K562 (cell line): Measurements from ENCODE around the gene SYNJ2. TPM values are rescaled to one million over a fixed set of nuclear protein-coding genes. Genes with fewer than 3 reads are reported as not detected.

Experiments
- ATAC-seq: fragments of 200-7000 bp; cut with Tn5 transposase; 3 replicates; pipeline ENCODE4 v1.9.1; 2020; ENCODE audit warnings: moderate library complexity
- BruUV-seq: library from RNA; stranded (reverse); fragments of 400-500 nt; replicated peaks from 2 replicates; lab custom pipeline; 2021; lab: Mats Ljungman, UMichigan
- CTCF ChIA-PET: fragments of 300-600 bp; formaldehyde crosslinking; extraction: SDS; loops from one replicate; lab custom pipeline; 2021; ENCODE audit warnings: low intra/inter-chr PET ratio; lab: Yijun Ruan, JAX
- POLR2A ChIA-PET: fragments of 300-600, 350-650 bp; sonication (Branson Sonifier 250); formaldehyde crosslinking; extraction: SDS; loops from one replicate; lab custom pipeline; 2021; ENCODE audit warnings: antibody characterized with exemption, inconsistent platforms; lab: Yijun Ruan, JAX
- DNase-seq, 4 experiments: peaks; one replicate each; pipeline versions ENCODE4 v3.0.0 to v3.0.0-alpha.2; 2011 to 2018; ENCODE audit warnings: low spot score in 3 of 4, mixed read lengths in 3 of 4; ENCODE audit errors: extremely low read depth in 1 of 4
- FAIRE-seq: peaks from 2 replicates; lab custom pipeline; 2011; peaks lifted over from hg19 to GRCh38; lab: Jason Lieb, UNC
- H2AFZ ChIP-seq: 2 replicates; pipeline ENCODE4 v1.6.0; 2011; ENCODE audit warnings: low read depth, low read length, control low read depth, inconsistent platforms
- H3K27ac ChIP-seq: fragments of 200-600 bp; 3 replicates; pipeline ENCODE4 v1.8.0; 2011; ENCODE audit warnings: low read depth, mild to moderate bottlenecking, control low read depth, inconsistent platforms, low read length, moderate library complexity, mixed read lengths; ENCODE audit errors: extremely low read depth
- H3K27me3 ChIP-seq, 2 experiments: fragments of 300-600 bp in 1 of 2; 2 replicates in 1 of 2; 3 replicates in 1 of 2; pipeline versions ENCODE4 v1.6.0 to v1.8.0; 2011; ENCODE audit warnings: inconsistent platforms in 2 of 2, low read length in 2 of 2, mild to moderate bottlenecking in 1 of 2, mixed read lengths in 1 of 2, moderate library complexity in 1 of 2; ENCODE audit not compliant: control insufficient read depth in 2 of 2, insufficient read depth in 2 of 2
- H3K36me3 ChIP-seq: fragments of 300-600 bp; 3 replicates; pipeline ENCODE4 v1.8.0; 2011; ENCODE audit warnings: mild to moderate bottlenecking, low read length, inconsistent platforms; ENCODE audit not compliant: control insufficient read depth, insufficient read depth
- H3K4me1 ChIP-seq, 2 experiments: fragments of 200-600 bp in 1 of 2; replicated peaks in 1 of 2; 2 replicates in 1 of 2; 3 replicates in 1 of 2; pipeline versions ENCODE4 v1.5.1 to v1.8.0; 2011; ENCODE audit warnings: inconsistent platforms in 2 of 2, low read length in 2 of 2, mild to moderate bottlenecking in 1 of 2, mixed read lengths in 1 of 2, moderate library complexity in 1 of 2; ENCODE audit not compliant: control insufficient read depth in 2 of 2, insufficient read depth in 2 of 2
- H3K4me2 ChIP-seq: 2 replicates; pipeline ENCODE4 v1.6.1; 2011; ENCODE audit warnings: low read length, control low read depth, inconsistent platforms, mixed read lengths; ENCODE audit not compliant: insufficient read depth
- H3K4me3 ChIP-seq: fragments of 200-600 bp; sonication (generic), shearing (Covaris generic); 2 replicates; pipeline ENCODE4 v1.5.1; 2016; ENCODE audit warnings: control low read depth, inconsistent platforms
- H3K79me2 ChIP-seq: fragments of 200-600 bp; 3 replicates; pipeline ENCODE4 v1.8.0; 2011; ENCODE audit warnings: low read length, inconsistent platforms; ENCODE audit not compliant: control insufficient read depth, insufficient read depth
- H3K9ac ChIP-seq, 2 experiments: 2 replicates each; pipeline versions ENCODE4 v1.6.0 to v1.6.1; 2011; ENCODE audit warnings: low read depth in 2 of 2, low read length in 2 of 2, control low read depth in 1 of 2, inconsistent platforms in 1 of 2, mild to moderate bottlenecking in 1 of 2, mixed read lengths in 1 of 2; ENCODE audit not compliant: insufficient read depth in 1 of 2
- H3K9me1 ChIP-seq: one replicate; pipeline ENCODE4 v1.6.0; 2011; ENCODE audit warnings: inconsistent platforms, mild to moderate bottlenecking, low read length, moderate library complexity; ENCODE audit not compliant: control insufficient read depth, insufficient read depth
- H3K9me3 ChIP-seq: replicated peaks from 2 replicates; pipeline ENCODE4 v1.5.1; 2011; ENCODE audit warnings: low read depth, low read length, inconsistent platforms; ENCODE audit not compliant: control insufficient read depth, insufficient read depth
- H4K20me1 ChIP-seq: replicated peaks from 2 replicates; pipeline ENCODE4 v1.6.1; 2011; ENCODE audit warnings: low read length, inconsistent platforms, mixed read lengths; ENCODE audit not compliant: control insufficient read depth, insufficient read depth
- CAMTA2 ChIP-seq: fragments of 250-450 bp; sonication (Bioruptor Pico); conservative IDR thresholded peaks from 2 replicates; pipeline ENCODE4 v1.5.1; 2022
- ELF4 ChIP-seq: fragments of 450-650 bp; formaldehyde crosslinking; IDR thresholded peaks from 2 replicates; pipeline ENCODE4 v1.4.0; 2022; ENCODE audit warnings: missing genetic modification characterization
- HDAC2 ChIP-seq: fragments of 450-650 bp; IDR thresholded peaks from 2 replicates; pipeline ENCODE4 v1.6.1; 2016; ENCODE audit warnings: mild to moderate bottlenecking
- KDM1A ChIP-seq, 2 experiments: fragments of 450-650 bp; IDR thresholded peaks; 2 replicates each; pipeline ENCODE4 v1.6.1; 2016; ENCODE audit warnings: mild to moderate bottlenecking in 2 of 2
- MEIS2 ChIP-seq: fragments of 450-650 bp; IDR thresholded peaks from 2 replicates; pipeline ENCODE4 v1.6.1; 2014; ENCODE audit warnings: mild to moderate bottlenecking; ENCODE audit not compliant: partially characterized antibody
- SRF ChIP-seq, 2 experiments: fragments of 250-450, 450-650 bp in 1 of 2; sonication (Bioruptor Pico) in 1 of 2; sonication (generic) in 1 of 2; formaldehyde crosslinking; IDR thresholded peaks; 2 replicates each; pipeline versions ENCODE4 v1.5.0 to v1.5.1; 2020 to 2022; ENCODE audit warnings: mild to moderate bottlenecking in 1 of 2, missing genetic modification reagents in 1 of 2
- ZBTB11 ChIP-seq, 3 experiments: fragments of 200-800 bp in 1 of 3; fragments of 250-450 bp in 1 of 3; fragments of 450-650 bp in 1 of 3; sonication (Bioruptor Pico) in 1 of 3; sonication (Bioruptor generic) in 1 of 3; formaldehyde crosslinking in 1 of 3; IDR thresholded peaks; 2 replicates each; pipeline versions ENCODE4 v1.6.1 to v1.8.0; 2016 to 2022; ENCODE audit warnings: mild to moderate bottlenecking in 2 of 3, missing genetic modification characterization in 2 of 3, missing compliant biosample characterization in 1 of 3, moderate library complexity in 1 of 3
- WGBS: fragments of 100-300 bp; shearing (Covaris generic); methylation state at CpG from one replicate; pipeline ENCODE4 v1.1.6; 2016; ENCODE audit warnings: low coverage, mixed read lengths; ENCODE audit not compliant: insufficient coverage; ENCODE audit errors: missing lambda C conversion rate; 5-methylcytosine and 5-hydroxymethylcytosine counted together
- in situ Hi-C: fragments of 300-500 bp; cut with MboI; formaldehyde crosslinking; loops from 4 replicates; pipeline ENCODE4 v1.15.0; 2018; ENCODE audit warnings: inconsistent platforms, mixed read lengths
- intact Hi-C: fragments of 100-400 bp; cut with micrococcal nuclease; formaldehyde crosslinking; loops from 2 replicates; pipeline ENCODE4 v1.14.2; 2022
- polyA plus RNA-seq, 8 experiments: library from polyadenylated mRNA; depleted of rRNA in 4 of 8; stranded (reverse) in 5 of 8; unstranded in 3 of 8; fragments of >200 nt; fragmentation: Nextera tagmentation in 2 of 8; fragmentation: Illumina TruSeq in 1 of 8; extraction: Ambion mirVana in 2 of 8; extraction: Trizol in 1 of 8; gene quantifications; 2 replicates each; pipeline versions ENCODE4 v1.2.1 to v1.2.3, GENCODE V29; 2011 to 2014; ENCODE audit warnings: inconsistent platforms in 1 of 8, missing spikeins in 1 of 8
- total RNA-seq, 7 experiments: library from RNA; depleted of rRNA in 6 of 7; stranded (reverse); fragments of >200 nt in 6 of 7; fragmentation: Illumina TruSeq in 2 of 7; extraction: Trizol in 2 of 7; gene quantifications; 2 replicates each; pipeline versions ENCODE4 v1.2.1 to v1.2.3, GENCODE V29; 2011 to 2021; ENCODE audit warnings: low replicate concordance in 1 of 7
- TF ChIP-seq, protein P1 (sequence below): IDR thresholded peaks from 2 replicates; pipeline ENCODE4 v1.6.1; 2012; ENCODE audit warnings: low read depth, low read length, improper control_type of control experiment, borderline replicate concordance

The SYNJ2 gene
- total and polyA plus RNA-seq, 9 of the 15 experiments (the other 6 are each of a cell fraction or from before 2014, with no cell fraction given), result 3.0 to 27.7 (median 17.8) TPM

GRCh38 chr6:158047127-158047518 lies 65.5 kb downstream of the SYNJ2 start (continued):
- 0 out of 6 replicates have a peak, but pooled peaks of 1 of the 3 experiments have one; percentile 19 for TF ChIP-seq ZBTB11 (CRISPR knock-in tag; IDR thresholded peaks at IDR 0.05)
- TF ChIP-seq SRF (CRISPR knock-in tag; IDR thresholded peaks at IDR 0.05), result no peak
- peak; percentile 24 to 47; a peak in 1 of 4 replicates for TF ChIP-seq KDM1A (IDR thresholded peaks at IDR 0.05)
- TF ChIP-seq HDAC2, result peak; percentile 40; the same call in 1 of the 2 replicates

DNA sequence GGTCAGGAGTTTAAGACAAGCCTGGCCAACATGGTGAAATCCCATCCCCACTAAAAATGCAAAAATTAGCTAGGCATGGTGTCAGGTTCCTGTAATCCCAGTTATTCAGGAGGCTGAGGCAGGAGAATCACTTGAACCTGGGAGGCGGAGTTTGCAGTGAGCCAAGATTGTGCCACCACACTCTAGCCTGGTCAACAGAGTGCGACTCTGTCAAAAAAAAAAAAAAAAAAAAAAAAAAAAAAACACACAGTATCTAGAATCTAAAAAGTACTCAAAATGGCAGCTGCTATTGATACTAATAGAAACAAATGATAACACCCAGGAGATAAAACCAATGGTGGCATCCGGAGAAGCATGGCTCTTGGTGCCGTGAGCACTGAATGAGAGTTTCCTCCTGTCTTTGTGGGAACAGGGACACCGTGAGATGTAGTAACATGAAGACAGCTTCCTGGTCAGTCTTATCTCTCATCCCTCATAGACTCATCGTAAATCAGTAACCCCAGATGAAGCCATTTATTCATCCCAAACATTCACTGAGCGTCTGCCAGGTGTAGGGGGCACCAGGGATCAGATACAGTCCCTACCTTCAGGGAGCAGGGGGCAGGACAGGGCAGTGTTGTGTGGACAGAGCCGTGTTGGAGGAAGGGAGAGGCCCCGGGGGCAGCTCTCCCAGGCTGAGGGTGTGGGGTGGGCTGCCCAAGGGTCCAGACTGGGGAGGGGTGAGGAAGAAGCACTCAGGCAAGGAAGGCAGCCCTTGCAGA lies 66.1 kb downstream of the SYNJ2 start:
- Histone ChIP-seq H2AFZ (no peak overlapping the region), H3K27ac (no peak overlapping the region), H3K4me3 (no peak overlapping the region), H3K9ac (no peak overlapping the region), H3K4me2 (no peak overlapping the region), H4K20me1 (peaks cover 29% of the 10 kb centered on the region), H3K9me1 (no peaks in the 10 kb centered on the region), H3K9me3 (no peaks in the 10 kb centered on the region), H3K4me1 (peaks cover 18 to 29% of the 10 kb centered on the region in 2 experiments), H3K79me2 (0 out of 3 replicates have a peak, but pooled peaks cover 3% of the 10 kb centered on the region), H3K27me3 (no peaks in the 10 kb centered on the region), H3K36me3 (peaks cover 15% of the 10 kb centered on the region)
- intact Hi-C loops, result no loop called here
- FAIRE-seq, result no peak
- BruUV-seq, result no TSS peak
- WGBS, result 49% methylated on average over 7 of the region's 9 CpGs
- ChIA-PET CTCF (no interaction called here), POLR2A (interaction anchor here (0.6 to 4.4 kb wide), 6 partner anchors 11 to 223 kb away, joined by 3 to 28 read pairs (median 4); no protein-coding TSS in a partner anchor)
- in situ Hi-C loops, result no loop called here
- ATAC-seq, result no peak
- 0 out of 2 replicates have a peak, but pooled peaks have one; percentile 2 for TF ChIP-seq HDAC2
- TF ChIP-seq CAMTA2 (CRISPR knock-in tag), result no peak
- TF ChIP-seq, protein P1, sequence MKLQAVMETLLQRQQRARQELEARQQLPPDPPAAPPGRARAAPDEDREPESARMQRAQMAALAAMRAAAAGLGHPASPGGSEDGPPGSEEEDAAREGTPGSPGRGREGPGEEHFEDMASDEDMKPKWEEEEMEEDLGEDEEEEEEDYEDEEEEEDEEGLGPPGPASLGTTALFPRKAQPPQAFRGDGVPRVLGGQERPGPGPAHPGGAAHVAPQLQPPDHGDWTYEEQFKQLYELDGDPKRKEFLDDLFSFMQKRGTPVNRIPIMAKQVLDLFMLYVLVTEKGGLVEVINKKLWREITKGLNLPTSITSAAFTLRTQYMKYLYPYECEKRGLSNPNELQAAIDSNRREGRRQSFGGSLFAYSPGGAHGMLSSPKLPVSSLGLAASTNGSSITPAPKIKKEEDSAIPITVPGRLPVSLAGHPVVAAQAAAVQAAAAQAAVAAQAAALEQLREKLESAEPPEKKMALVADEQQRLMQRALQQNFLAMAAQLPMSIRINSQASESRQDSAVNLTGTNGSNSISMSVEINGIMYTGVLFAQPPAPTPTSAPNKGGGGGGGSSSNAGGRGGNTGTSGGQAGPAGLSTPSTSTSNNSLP, result no peak
- peak; percentile 54 for TF ChIP-seq MEIS2
- TF ChIP-seq ELF4 (CRISPR knock-in tag), result no peak
- DNase-seq, result no peak
